ENCODE results near the gene AGO3. TPM values are rescaled to one million over a fixed set of nuclear protein-coding genes. Genes with fewer than 3 reads are reported as not detected.

AGO3 gene
- total and polyA plus RNA-seq, 10 of the 15 experiments (the other 5 are each of a cell fraction or from before 2014, with no cell fraction given), result 3.9 to 35.2 (median 12.5) TPM

GRCh38 chr1:36116901-36117300 lies 186.0 kb downstream of the AGO3 start (continued):
- TF ChIP-seq ESRRA (IDR thresholded peaks at IDR 0.05; ENCODE audit: low read length) (no peak), PAX5 (IDR thresholded peaks at IDR 0.05; ENCODE audit: borderline replicate concordance, low read depth, low read length) (no peak), HDGF (IDR thresholded peaks at IDR 0.05) (no peak)
- TF ChIP-seq, protein P1, sequence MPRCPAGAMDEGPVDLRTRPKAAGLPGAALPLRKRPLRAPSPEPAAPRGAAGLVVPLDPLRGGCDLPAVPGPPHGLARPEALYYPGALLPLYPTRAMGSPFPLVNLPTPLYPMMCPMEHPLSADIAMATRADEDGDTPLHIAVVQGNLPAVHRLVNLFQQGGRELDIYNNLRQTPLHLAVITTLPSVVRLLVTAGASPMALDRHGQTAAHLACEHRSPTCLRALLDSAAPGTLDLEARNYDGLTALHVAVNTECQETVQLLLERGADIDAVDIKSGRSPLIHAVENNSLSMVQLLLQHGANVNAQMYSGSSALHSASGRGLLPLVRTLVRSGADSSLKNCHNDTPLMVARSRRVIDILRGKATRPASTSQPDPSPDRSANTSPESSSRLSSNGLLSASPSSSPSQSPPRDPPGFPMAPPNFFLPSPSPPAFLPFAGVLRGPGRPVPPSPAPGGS (IDR thresholded peaks at IDR 0.05; ENCODE audit: borderline replicate concordance, insufficient read depth, low read depth, low read length, poor library complexity, severe bottlenecking), result no peak

GRCh38 chr1:36118447-36119204 lies 187.7 kb downstream of the AGO3 start:
- no peak overlapping the region for H3K4me3 ChIP-seq
- H3K36me3 ChIP-seq (ENCODE audit: control insufficient read depth in 2 of 2, insufficient read depth in 2 of 2, low read length in 1 of 2), result no peaks in the 10 kb centered on the region
- TF ChIP-seq CTCF (IDR thresholded peaks at IDR 0.05 in 2 of 3, conservative IDR thresholded peaks at IDR 0.05 in 1 of 3; ENCODE audit: control insufficient read depth in 2 of 3, extremely low read depth in 1 of 3, insufficient read depth in 1 of 3, low read depth in 3 of 3, low read length in 3 of 3), result no peak
- TF ChIP-seq, protein P2, sequence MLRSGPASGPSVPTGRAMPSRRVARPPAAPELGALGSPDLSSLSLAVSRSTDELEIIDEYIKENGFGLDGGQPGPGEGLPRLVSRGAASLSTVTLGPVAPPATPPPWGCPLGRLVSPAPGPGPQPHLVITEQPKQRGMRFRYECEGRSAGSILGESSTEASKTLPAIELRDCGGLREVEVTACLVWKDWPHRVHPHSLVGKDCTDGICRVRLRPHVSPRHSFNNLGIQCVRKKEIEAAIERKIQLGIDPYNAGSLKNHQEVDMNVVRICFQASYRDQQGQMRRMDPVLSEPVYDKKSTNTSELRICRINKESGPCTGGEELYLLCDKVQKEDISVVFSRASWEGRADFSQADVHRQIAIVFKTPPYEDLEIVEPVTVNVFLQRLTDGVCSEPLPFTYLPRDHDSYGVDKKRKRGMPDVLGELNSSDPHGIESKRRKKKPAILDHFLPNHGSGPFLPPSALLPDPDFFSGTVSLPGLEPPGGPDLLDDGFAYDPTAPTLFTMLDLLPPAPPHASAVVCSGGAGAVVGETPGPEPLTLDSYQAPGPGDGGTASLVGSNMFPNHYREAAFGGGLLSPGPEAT (IDR thresholded peaks at IDR 0.05; ENCODE audit: low read depth), result no peak
- no peak for TF ChIP-seq ESRRA (IDR thresholded peaks at IDR 0.05; ENCODE audit: low read length)
- ChIA-PET CTCF (interaction anchor here (1.3 to 1.9 kb wide), 3 partner anchors 11 to 16 kb away, joined by 3 to 8 read pairs (median 4); no protein-coding TSS in a partner anchor), POLR2A (no interaction called here), RAD21 (ENCODE audit: unreplicated experiment) (interaction anchor here (0.6 to 1.0 kb wide), 3 partner anchors 17 to 166 kb away, joined by 3 read pairs; no protein-coding TSS in a partner anchor), SMC1A (ENCODE audit: uncharacterized antibody, unreplicated experiment) (interaction anchor here (0.6 to 1.2 kb wide), 3 partner anchors 16 to 25 kb away, joined by 3 read pairs; no protein-coding TSS in a partner anchor)
- H3K4me1 ChIP-seq (ENCODE audit: control insufficient read depth, insufficient read depth, low read length), result peaks cover 9% of the 10 kb centered on the region
- intact Hi-C loops (cut with micrococcal nuclease; ENCODE audit: unreplicated experiment) (no loop called here), in situ Hi-C loops (cut with MboI) (no loop called here)
- ATAC-seq, result no peak
- H3K9ac ChIP-seq (ENCODE audit: control insufficient read depth, insufficient read depth, low read length), result no peak overlapping the region
- no peak for FAIRE-seq
- H2AFZ ChIP-seq (ENCODE audit: control insufficient read depth, low read depth, low read length), result no peak overlapping the region
- H4K20me1 ChIP-seq (ENCODE audit: control insufficient read depth, insufficient read depth), result no peaks in the 10 kb centered on the region
- no peaks in the 10 kb centered on the region for H3K9me3 ChIP-seq (replicated peaks; ENCODE audit: control insufficient read depth, insufficient read depth, low read length)
- H3K79me2 ChIP-seq (ENCODE audit: control insufficient read depth, insufficient read depth, low read length), result no peaks in the 10 kb centered on the region
- no TSS peak for BruUV-seq (replicated peaks)
- no peak overlapping the region for H3K27ac ChIP-seq (ENCODE audit: control insufficient read depth, insufficient read depth)
- no peak for DNase-seq (ENCODE audit: low read depth, low spot score)
- no peaks in the 10 kb centered on the region; a peak in 3 of 4 replicates for H3K27me3 ChIP-seq (replicated peaks in 1 of 2; ENCODE audit: control insufficient read depth in 2 of 2, insufficient read depth in 2 of 2, low read length in 1 of 2)
- 27% methylated on average over 10 of the region's 10 CpGs for WGBS (ENCODE audit: insufficient coverage, insufficient replicate concordance, low lambda C conversion rate, missing lambda C conversion rate)
- no peak overlapping the region for H3K4me2 ChIP-seq (ENCODE audit: control insufficient read depth, insufficient read depth)
